HG03196 (cell line): ENCODE data around the gene TSHR.
"Not testable (repeated sequence)": the region's sequence is repeated elsewhere in the genome, so short reads cannot be mapped to it uniquely, and the experiment has no call there.

ENCODE experiments used
- ATAC-seq: cut with Tn5 transposase; IDR thresholded peaks from one replicate; pipeline ENCODE4 v1.9.1; 2021; ENCODE audit not compliant: unreplicated experiment

The TSHR gene

GRCh38 chr14:80988735-80989429, 33.5 kb downstream of the TSHR start:
- ATAC-seq = peak; percentile 64

DNA sequence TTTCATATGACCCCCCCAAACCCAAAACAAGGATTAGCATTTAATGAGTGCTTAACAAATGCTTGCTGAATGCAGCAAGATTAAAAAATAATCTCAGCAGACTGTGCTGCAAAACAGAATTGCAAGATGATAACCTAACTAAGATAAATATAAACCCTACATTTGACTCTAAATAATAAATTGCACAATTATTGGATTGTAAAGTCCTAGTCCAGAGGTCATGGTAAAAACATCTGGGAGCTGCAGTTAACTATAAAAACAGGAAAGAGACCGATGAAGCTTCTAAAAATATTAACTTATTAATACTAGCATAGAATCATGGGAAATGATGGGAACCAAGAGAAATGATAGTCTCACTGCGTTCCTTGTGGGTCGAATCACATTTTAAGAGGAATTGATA, 37.2 kb downstream of the TSHR start:
- no peak for ATAC-seq

DNA sequence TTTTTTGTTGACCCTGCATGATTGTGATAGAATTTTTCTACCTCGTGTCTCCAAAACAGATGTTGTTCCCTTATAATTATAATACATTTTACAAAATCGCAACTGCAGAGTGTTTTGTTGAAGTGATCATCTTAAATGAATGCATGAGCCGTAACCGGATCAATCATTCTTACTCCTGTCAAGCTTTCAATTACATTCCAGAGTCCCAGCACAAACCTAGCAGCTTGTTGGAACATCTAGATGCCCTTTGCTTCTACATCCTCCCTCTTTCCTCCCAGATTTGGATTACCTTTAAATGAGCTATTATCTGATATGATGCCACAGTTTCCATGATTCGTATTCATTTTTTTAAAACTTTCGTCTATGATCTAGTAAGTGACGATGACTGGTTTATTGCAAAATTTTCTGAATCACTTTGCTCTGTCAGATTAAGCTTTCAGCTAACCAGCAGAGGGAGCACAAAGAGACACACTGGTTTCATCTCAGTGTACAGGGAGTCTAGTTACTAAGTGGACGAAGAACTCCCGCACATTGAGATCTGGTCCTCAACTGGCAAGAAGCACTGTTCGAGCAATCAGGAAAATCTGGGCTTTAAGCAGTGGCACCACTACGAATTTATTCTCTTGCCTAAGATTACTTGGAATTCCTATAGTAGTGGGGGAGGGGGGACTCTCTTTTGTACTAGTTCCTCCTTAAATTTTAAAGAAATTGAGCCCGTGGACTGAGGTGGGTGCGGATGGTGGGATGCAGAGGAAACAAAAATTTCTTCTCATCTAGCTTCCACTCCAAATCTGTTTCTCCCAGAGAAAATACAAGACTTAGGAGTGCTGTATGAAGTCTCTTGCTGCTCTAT, 40.9 kb downstream of the TSHR start:
- no peak for ATAC-seq

- ATAC-seq = no peak
These were observed 46.0 kb downstream of the TSHR start for GRCh38 chr14:81001447-81001846.

- no peak for ATAC-seq
These were observed 49.2 kb downstream of the TSHR start for GRCh38 chr14:81004575-81004974.

DNA sequence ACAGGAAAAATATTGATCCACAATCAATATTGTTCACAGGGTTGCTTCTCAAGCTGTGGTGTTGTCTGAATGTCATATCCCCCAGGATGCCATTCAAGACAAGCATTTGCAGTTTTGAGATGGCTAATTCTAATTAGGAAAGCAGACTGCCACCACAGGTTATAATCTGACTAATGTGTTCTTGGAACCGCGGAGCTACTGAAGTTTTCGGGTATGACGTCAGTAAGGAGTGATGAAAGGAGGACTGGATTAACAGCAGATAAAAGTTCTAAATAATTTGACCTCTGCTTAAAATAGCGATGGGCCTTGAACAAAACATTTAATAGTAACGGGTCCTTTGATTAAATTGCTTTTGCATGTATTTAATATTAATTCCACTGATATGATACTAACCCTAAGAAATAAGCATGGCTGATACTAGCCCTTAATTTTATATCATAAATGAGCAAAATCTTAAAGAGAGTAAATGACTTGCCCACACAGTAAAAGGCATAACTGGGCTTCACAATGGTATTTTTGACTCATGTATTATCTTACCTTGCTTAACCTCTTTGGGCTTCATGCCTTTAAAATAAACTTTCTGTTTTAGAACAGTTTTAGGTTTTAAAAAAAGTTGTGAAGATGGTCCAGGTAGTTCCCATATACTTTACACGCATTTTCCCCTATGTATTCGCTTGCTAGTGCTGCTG, 50.3 kb downstream of the TSHR start:
- ATAC-seq = no peak

- ATAC-seq = no peak
These were observed 50.8 kb downstream of the TSHR start for GRCh38 chr14:81006266-81006665.

DNA sequence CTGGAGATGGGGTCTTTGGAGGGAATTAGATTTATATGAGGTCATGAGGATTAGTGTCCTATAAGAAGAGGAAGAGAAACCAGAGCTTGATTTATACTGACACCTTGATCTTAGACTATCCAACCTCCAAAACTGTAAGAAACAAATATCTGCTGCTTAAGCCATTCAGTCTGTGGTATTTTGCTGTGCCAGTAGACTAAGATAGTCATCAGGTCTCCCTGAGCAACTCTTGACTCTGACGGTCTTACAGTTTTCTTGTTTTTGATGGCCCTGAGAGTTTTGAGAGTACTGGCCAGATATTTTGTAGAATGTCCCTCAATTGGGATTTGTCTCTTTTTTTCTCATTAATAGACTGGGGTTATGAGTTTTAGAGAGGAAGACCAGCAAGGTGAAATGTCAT, 51.7 kb downstream of the TSHR start:
- ATAC-seq = no peak

DNA sequence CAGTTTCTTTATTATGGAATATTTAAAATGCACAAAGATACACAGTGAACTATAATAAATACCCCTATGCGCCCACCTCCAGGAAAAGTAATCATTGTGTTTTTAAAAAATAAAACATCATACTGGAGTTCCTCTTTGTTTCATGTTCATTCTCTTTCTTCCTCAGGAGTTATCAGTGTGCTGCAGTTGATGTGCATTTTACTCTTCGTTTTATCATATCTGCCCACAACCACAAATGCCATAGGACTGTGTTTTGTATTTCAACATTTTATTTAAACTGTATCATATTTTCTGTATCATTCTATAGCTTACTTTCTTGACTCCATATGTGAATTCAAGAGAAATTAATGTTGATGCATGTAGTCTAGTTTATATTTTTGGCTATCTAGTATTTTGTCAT, 53.9 kb downstream of the TSHR start:
- no peak for ATAC-seq

GRCh38 chr14:81018251-81018650, 62.8 kb downstream of the TSHR start:
- no peak for ATAC-seq

DNA sequence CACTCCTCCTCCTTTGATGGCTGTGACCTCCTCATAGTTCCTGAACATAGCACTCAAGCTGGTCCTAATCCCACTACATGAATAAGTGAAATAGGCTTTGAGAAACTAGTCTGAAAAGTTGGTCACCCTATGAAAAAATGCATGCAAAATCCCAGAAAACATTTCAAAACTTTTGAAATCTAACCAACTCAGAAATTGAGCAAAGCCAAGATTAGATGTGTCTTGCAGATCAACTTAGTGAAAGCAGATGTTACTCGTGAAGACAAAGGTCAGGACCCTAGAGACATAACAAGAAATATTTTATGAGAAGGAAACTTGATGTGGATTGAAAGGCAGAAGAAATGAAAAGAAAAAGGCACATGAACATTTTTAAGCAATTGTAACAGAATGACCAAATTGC, 63.3 kb downstream of the TSHR start:
- no peak for ATAC-seq

DNA sequence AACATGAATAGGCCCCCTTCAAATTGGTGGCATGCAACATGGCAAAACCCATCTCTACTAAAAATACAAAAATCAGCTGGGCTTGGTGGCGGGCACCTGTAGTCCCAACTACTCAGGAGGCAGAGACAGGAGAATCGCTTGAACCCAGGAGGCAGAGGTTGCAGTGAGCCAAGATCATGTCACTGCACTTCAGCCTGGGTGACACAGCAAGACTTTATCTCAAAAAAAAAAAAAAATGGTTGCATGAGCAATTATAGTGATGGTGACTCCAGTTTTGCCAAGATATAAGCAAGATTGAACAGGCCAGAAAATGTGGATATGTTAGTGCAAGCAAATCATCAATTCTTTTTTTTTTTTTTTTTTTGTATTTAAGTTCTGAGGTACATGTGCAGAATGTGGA, 63.7 kb downstream of the TSHR start:
- ATAC-seq = not testable (repeated sequence)

DNA sequence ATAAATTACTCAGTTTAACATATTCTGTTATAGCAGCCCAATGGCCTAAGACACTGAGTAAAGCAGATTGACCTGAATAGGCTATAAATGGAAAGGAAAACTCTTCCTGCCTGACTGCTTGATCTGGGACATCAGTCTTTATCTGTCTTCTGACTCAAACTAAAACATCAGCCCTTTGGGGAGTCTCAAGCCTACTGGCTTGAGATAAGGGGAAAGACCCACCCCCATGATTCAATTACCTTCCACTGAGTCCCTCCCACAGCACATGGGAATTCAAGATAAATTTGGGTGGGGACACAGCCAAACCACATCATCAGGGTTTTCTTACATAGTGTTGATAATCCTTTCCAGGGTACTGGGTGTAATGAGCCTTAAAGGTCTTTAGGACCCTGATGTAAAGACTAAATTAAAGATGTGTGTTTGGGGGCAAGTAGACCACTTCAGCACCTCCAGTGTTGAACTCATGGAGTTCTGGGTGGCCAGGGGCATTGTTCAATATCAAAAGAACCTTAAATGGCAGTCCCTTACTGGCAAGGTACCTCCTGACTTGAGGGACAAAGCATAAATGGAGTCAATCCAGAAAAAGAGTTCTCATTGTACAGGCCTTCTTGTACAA, 67.8 kb downstream of the TSHR start:
- ATAC-seq = no peak

GRCh38 chr14:81028461-81028860, 73.0 kb downstream of the TSHR start:
- ATAC-seq = no peak

- ATAC-seq = no peak
These were observed 76.1 kb downstream of the TSHR start for GRCh38 chr14:81031488-81031887.

- no peak for ATAC-seq
These were observed 78.3 kb downstream of the TSHR start for GRCh38 chr14:81033698-81034240.

GRCh38 chr14:81042438-81042837, 87.0 kb downstream of the TSHR start:
- no peak for ATAC-seq

DNA sequence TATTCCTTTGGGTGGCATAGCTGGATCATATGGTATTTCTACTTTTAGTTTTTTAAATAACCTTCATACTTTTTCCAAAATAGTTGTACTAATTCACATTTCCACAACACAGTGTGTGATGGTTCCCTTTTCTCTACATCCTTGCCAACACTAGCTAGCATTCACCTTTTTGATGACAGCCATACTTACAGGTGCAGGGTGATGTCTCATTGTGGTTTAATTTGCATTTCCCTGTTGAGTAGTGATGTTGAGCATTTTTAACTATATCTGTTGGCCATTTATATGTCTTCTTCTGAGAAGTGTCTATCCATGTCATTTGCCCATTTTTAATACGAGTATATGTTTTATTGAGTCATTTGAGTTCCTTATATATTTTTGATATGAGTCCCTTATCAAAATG, 96.1 kb downstream of the TSHR start:
- no peak for ATAC-seq

- ATAC-seq = not testable (repeated sequence)
These were observed 98.6 kb downstream of the TSHR start for GRCh38 chr14:81054057-81054456.

GRCh38 chr14:81055971-81056370, 100.5 kb downstream of the TSHR start:
- ATAC-seq = no peak

DNA sequence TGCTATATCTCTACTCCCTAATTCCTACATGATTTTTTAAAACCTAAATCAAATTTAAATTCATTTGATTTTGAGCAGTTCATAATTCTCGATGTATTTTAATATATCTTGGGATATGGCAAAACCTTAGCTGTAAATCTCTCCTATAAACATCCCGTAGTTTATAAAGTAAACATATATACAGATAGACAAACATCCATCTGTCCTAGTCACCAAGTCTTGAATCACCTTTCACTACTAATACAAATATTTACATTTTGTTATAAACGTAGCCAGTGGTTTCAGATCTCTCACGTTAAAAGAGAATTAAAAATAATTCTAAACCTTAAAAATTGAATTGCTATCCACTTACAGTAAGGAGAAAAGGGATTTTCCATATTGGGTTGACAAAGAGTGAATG, 107.0 kb downstream of the TSHR start:
- no peak for ATAC-seq
